Fibroblast of the aortic adventitia (primary cell): ENCODE measurements around the gene ZBTB40. TPM values are rescaled to one million over a fixed set of nuclear protein-coding genes. Genes with fewer than 3 reads are reported as not detected.

Source experiments
- DNase-seq: peaks from one replicate; pipeline ENCODE4 v3.0.0-alpha.2; 2010; ENCODE audit warnings: low read depth
- H3K4me3 ChIP-seq: 2 replicates; pipeline ENCODE4 v1.5.1; 2011; ENCODE audit warnings: low read depth, mild to moderate bottlenecking, control low read depth, low read length, moderate library complexity
- CTCF ChIP-seq: IDR thresholded peaks from 2 replicates; pipeline ENCODE4 v1.5.1; 2011; ENCODE audit warnings: mild to moderate bottlenecking, low read length, control low read depth, inconsistent platforms; ENCODE audit not compliant: insufficient read depth
- total RNA-seq: library from RNA; depleted of rRNA; stranded (reverse); fragments of >200 nt; gene quantifications from 2 replicates; pipeline ENCODE4 v1.2.3, GENCODE V29; 2012; ENCODE audit warnings: low replicate concordance

The ZBTB40 gene
- total RNA-seq, 1 donor, result 10.0 TPM

GRCh38 chr1:22452481-22452957 is 868 bp downstream of the ZBTB40 start:
- no peak for TF ChIP-seq CTCF
- peak overlapping the region; percentile 85 for H3K4me3 ChIP-seq
- peak; percentile 73 for DNase-seq

- H3K4me3 ChIP-seq, result no peak overlapping the region
- no peak for DNase-seq
- no peak for TF ChIP-seq CTCF
Measured at GRCh38 chr1:22453181-22453580, 1.5 kb downstream of the ZBTB40 start.

- H3K4me3 ChIP-seq, result no peak overlapping the region
- no peak for DNase-seq
- TF ChIP-seq CTCF, result no peak
Measured at GRCh38 chr1:22454476-22455056, 2.9 kb downstream of the ZBTB40 start.

GRCh38 chr1:22457345-22457744 is 5.7 kb downstream of the ZBTB40 start:
- H3K4me3 ChIP-seq, result no peak overlapping the region
- peak; percentile 50 for DNase-seq
- peak; percentile 6 for TF ChIP-seq CTCF

- no peak for DNase-seq
- no peak for TF ChIP-seq CTCF
- no peak overlapping the region for H3K4me3 ChIP-seq
Measured at GRCh38 chr1:22457836-22458235, 6.2 kb downstream of the ZBTB40 start.

GRCh38 chr1:22461100-22461499 is 9.4 kb downstream of the ZBTB40 start:
- no peak for DNase-seq
- TF ChIP-seq CTCF, result no peak
- H3K4me3 ChIP-seq, result no peak overlapping the region
